Measurements from ENCODE around the gene HOXA1.

DNA sequence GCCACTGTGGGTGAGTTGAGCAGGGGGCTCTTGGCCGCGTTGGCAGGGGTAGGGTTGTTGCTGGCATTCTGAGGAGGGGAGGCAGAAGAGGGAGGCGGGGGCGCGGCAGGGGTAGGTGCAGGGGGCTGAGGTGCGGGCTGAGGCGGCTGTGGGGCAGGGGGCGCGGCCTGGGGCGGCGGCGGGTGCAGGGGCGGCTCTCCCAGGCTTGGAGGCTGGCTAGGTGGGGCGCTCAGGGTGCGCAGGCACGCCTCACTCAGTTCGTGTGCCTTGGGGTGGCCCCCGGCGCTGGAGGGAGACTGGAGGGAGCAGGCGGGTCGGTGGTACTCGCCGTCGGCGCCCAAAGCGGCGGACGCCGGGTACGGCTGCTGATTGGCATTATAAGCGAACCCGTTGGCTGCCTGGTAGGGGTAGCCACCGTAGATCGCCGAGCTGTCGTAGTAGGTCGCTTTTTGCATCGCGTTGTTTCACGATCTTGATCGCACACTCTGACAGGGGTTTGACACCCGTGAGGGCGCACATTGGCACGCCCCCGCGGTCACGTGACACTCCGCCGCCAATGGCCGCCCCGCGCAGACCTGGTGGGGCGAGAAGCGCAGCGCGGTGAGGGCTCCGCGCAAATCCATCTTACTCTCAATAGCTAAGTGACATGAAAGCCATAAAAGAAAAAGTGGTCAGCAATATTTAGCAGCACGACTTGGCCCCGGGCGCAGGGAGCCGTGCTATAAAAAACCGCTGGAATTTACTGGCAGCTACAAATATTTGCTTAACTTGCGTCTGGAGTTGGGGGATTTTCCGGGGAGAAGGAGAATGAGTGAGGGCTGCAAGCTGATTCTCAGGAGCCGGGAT lies 14.6 kb upstream of the HOXA1 start:
- TF ChIP-seq CTCF (IDR thresholded peaks at IDR 0.05), result no peak
- TF ChIP-seq EP300 (IDR thresholded peaks at IDR 0.05), result no peak
- TF ChIP-seq POLR2AphosphoS5 (IDR thresholded peaks at IDR 0.05), result peak in 2 of 3 donors; percentile 22 to 44
- TF ChIP-seq POLR2A (IDR thresholded peaks at IDR 0.05), result no peak

Data from stomach (tissue), 4 donors.